ENCODE data around the gene NUDT2.

The NUDT2 gene

DNA sequence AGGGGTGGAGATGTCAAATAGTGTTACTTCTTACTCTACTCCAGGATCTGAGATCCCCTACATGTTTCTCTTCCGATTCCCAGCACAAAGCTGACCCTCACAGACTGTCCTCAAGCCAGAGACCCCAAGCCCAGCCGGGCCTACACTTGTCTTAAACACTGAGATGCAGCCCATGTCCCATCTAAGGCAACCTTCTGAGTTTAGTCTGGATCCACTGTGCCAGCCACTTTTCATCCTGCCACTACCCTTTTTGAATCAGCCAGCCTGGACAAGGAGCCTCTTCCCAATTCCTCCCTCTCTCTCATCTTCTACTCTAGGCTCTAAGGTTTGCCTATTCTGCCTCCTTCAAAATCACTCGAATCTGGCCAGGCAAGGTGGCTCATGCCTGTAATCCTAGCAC lies 53.5 kb downstream of the NUDT2 start:
- no peaks in the 10 kb centered on the region for H3K27me3 Mint-ChIP-seq
- ATAC-seq, result no peak
- H3K4me1 Mint-ChIP-seq, result peaks cover 23% of the 10 kb centered on the region

GRCh38 chr9:34383904-34384303 lies 54.5 kb downstream of the NUDT2 start:
- no peaks in the 10 kb centered on the region for H3K9me3 Mint-ChIP-seq
- H3K4me3 Mint-ChIP-seq, result no peak overlapping the region
- H3K27ac Mint-ChIP-seq, result no peak overlapping the region
- H3K4me1 Mint-ChIP-seq, result peaks cover 23% of the 10 kb centered on the region
- ATAC-seq, result no peak
- no peaks in the 10 kb centered on the region for H3K36me3 Mint-ChIP-seq
- no peaks in the 10 kb centered on the region for H3K27me3 Mint-ChIP-seq

More for the DNA sequence above, 53.5 kb downstream of the NUDT2 start:
- Mint-ChIP-seq H3K4me3 (no peak overlapping the region), H3K36me3 (no peaks in the 10 kb centered on the region), H3K27ac (no peak overlapping the region), H3K9me3 (no peaks in the 10 kb centered on the region)

GRCh38 chr9:34384368-34385165 lies 55.2 kb downstream of the NUDT2 start:
- H3K4me3 Mint-ChIP-seq, result no peak overlapping the region
- no peaks in the 10 kb centered on the region for H3K36me3 Mint-ChIP-seq
- no peak overlapping the region for H3K27ac Mint-ChIP-seq
- H3K27me3 Mint-ChIP-seq, result no peaks in the 10 kb centered on the region
- no peak for ATAC-seq
- peaks cover 16% of the 10 kb centered on the region for H3K4me1 Mint-ChIP-seq
- no peaks in the 10 kb centered on the region for H3K9me3 Mint-ChIP-seq

GRCh38 chr9:34385561-34386230 lies 56.3 kb downstream of the NUDT2 start:
- H3K4me3 Mint-ChIP-seq, result no peak overlapping the region
- no peak overlapping the region for H3K27ac Mint-ChIP-seq
- no peaks in the 10 kb centered on the region for H3K27me3 Mint-ChIP-seq
- no peak for ATAC-seq
- peaks cover 7% of the 10 kb centered on the region for H3K4me1 Mint-ChIP-seq
- H3K36me3 Mint-ChIP-seq, result no peaks in the 10 kb centered on the region
- no peaks in the 10 kb centered on the region for H3K9me3 Mint-ChIP-seq

- Mint-ChIP-seq H3K9me3 (no peaks in the 10 kb centered on the region), H3K27me3 (peaks cover 8% of the 10 kb centered on the region), H3K36me3 (no peaks in the 10 kb centered on the region), H3K4me1 (no peaks in the 10 kb centered on the region), H3K4me3 (no peak overlapping the region), H3K27ac (no peak overlapping the region)
- ATAC-seq, result no peak
Observed at GRCh38 chr9:34386656-34387055, 57.3 kb downstream of the NUDT2 start.

DNA sequence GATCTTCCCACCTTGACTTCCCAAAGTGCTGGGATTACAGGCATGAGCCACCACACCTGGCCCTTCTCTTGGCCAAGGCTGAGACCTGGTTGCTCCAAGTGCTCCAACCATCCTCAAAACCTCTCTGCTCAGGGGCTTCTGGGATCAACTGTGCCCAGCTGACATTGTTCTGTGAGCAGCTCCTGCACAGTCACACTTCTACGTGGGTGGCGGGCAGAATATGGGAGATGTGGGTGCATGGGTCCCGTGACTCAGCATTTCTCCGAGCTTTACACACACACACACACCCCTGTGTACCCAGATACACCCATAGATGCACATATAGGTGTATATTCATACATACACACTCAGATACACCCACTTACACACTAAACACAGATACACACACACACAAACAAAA lies 57.9 kb downstream of the NUDT2 start:
- Mint-ChIP-seq H3K36me3 (no peaks in the 10 kb centered on the region), H3K4me3 (no peak overlapping the region), H3K27me3 (peaks cover 14% of the 10 kb centered on the region), H3K4me1 (no peaks in the 10 kb centered on the region), H3K27ac (no peak overlapping the region), H3K9me3 (no peaks in the 10 kb centered on the region)
- ATAC-seq, result no peak

DNA sequence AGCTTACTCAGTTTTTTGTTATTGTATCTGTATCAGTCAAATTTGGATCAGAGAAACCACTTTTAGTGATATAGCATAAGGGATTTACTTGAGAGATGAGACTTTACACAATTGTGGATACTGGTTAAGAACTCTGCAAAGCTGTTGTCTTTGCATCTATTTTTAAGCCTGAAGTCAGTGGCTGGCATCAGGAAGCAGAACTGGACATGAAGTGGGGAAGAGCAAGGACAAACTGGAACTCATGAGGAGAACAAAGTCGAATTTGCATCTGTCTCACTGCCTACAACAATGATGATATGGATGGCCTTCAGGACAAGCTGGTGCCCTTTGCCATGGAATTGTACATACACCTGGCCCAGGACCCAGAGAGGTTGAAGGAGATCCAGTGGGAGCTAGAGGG lies 63.1 kb downstream of the NUDT2 start:
- ATAC-seq, result no peak
- Mint-ChIP-seq H3K36me3 (no peaks in the 10 kb centered on the region), H3K9me3 (no peaks in the 10 kb centered on the region), H3K27ac (no peak overlapping the region), H3K27me3 (peaks cover 19% of the 10 kb centered on the region), H3K4me1 (no peaks in the 10 kb centered on the region), H3K4me3 (no peak overlapping the region)
